ENCODE data around the gene NCOR2. TPM values are rescaled to one million over a fixed set of nuclear protein-coding genes. Genes with fewer than 3 reads are reported as not detected.

The NCOR2 gene
- total RNA-seq, 1 experiment from 2014 or later, result 36.1 TPM

DNA sequence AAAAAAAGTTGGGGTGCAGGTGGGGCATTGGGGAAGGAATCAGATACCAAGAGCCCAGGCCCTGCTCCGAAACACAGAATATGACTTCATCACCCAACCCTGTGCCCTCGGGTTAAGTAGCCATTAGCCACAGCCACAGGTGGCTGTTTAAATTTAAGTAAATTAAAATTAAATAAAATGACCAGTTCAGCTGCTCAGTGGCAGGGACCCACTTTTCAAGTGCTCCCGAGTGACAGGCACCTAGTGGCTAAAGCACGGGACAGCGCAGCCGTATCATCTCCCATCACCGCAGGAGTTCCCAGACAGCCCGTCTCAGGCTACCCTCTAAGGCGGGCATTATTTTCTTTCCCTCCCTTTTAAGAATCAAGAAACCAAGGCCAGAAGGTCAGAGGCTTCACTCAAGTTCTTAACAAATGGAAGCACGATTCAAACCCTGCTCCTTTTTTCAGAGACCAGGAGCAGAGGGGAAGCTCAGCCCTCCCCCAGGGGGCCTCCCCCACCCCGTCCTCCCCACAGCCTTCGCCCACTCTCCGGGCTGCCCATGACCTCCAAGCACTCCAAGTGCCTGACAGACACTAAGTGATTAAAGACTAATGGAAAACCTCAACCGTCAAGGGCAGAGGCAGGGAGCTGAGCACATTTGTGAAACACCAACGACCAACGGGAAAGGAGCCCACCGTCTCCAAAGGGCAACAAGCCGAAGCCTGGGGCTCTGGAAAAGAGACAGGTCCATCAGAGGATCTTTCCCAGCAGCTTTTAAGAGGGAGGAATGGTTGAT is 5.2 kb downstream of the NCOR2 start:
- DNase-seq (ENCODE audit: extremely low read depth, low read depth), result no peak

DNA sequence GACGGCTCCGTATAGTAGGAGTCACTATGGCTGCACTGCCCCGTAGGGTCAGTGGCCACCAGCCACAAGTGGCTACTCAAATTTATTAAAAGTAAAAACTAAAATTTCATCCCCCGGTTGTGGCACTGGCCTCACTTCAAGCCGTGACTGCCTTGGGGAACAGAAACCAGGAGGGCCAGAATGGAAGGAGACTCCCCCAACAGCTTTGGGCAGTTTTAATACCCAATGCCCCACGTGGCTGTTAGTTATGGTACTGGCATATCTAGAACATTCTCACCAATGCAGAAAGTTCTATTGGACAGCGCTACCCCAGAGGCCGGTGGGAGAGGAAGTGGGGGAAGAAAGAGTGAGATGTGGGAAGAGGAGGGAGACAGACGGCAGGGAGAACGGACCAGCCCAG is 6.2 kb downstream of the NCOR2 start:
- no peak for DNase-seq (ENCODE audit: extremely low read depth, low read depth)

DNA sequence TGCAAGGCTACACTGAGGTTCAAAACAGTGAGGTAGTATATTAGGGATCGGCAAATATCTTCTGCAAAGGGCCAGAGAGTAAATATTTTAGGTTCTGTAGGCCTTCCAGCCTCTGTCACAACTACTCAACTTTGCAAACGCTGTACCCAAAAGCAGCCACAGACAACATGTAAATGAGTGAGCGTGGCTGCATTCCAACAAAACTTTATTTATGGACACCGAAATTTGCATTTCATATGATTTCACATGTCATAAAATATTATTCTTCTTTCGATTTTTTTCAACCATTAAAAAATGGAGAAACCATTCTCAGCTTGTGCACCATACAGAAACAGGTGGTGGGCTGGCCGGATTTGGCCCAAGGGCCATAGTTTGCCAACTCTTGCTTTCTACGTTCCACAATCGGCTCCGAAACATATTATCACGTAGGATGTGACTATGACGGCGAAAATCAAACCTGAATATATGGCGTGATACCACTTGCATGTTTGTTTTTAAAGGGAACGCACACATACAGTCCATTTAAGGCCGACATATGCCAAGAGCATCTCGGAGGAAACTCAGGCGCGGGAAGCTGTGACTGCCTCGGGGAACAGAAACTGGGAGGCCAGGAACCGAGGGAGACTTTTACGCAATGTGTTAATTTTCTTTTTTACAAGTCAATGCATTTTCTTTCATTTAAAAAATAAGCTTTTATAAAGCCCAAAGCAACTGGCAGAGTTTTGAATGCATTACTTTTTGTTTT is 7.1 kb downstream of the NCOR2 start:
- no peak for DNase-seq (ENCODE audit: extremely low read depth, low read depth)

DNA sequence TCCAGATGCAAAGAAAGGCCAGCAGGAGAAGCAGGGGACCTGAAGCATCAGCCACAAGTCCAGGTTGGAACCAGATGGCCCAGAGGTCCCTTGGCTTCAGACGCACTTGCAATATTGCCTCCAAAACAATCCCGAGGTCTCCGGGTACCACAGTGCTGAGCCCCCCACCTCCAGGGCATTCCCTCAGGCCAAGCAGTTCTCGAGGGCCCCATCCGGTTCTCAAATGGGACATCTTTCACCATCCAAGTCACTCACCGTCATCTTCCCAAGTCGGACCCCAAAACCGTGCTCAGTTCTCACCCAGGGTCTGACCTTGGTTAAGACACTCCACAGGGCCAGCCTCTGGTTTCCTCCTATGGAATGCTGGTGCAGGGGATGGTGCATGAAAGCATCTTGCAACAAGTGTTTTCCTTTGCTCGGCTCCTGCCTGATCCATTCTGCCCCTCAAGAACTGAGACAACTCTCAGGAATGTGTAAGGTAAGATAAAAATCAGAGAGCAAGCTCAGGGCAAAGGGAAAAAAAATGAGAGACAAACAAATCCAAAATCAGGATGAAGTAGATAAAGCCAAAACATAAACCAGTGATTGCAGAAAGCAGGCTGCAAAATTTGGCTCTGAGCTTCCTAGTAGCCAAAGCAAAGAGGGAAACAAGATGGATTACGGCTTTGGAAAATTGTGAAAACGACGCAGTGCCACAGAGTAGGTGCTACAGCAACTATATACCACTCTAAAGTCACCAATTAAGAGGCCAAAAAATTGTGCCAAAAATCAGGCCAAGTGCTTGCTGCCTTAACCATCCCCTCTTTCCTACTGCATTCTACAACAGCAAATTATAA is 8.0 kb downstream of the NCOR2 start:
- no peak for DNase-seq (ENCODE audit: extremely low read depth, low read depth)

DNA sequence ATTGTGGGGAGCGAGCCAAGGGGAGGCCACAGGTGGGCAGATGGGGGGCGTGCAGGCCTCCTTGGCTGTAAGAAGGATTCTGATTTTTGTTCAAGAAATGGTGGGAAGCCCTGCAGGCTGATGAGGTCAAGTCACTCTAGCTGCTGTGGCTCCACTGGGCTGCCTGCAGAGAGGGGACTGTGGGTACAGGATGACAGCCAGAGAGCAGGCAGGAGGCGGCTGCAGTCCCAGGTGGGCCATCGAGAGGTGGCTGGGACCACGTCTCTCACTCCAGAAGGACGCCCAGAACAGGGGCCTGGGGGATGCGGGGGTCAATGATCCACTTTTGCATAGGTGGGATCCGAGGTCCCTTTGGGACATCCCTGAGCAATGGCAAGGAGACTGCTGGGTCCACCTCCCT is 9.1 kb downstream of the NCOR2 start:
- no peak for DNase-seq (ENCODE audit: extremely low read depth, low read depth)

DNA sequence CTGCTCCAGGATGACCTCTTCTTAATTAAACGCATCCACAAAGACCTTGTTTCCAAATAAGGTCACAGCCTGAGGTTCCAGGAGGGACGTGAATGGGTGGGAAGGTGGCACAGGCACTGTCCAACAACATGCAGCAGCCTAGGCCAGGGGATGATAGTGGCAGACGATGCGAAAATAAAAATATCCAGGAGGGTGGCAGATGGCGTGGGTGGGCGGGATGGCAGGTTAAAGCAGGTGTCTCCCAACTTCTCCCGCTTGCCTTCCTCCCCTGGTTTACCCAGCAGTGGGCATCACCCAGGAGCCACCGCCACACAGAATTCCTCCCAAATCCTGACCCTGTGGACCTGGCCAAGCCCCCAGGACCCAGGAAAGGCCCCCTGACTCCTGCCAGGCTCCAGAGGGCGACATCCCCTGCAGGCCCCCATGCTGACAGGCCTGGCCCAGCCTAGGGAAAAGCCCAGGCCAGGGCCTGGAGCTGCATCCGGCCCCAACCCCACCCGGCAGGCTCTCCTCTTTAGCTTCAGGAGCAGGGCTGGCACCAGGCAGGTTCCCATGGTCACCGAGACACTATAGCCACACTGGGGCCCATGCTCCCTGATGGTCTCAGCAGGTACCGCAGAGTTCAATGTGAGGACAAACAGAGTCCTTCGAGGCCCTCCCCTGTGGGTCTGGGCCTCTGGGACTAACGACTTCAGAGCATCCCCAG is 9.7 kb downstream of the NCOR2 start:
- no peak for DNase-seq (ENCODE audit: extremely low read depth, low read depth)

DNA sequence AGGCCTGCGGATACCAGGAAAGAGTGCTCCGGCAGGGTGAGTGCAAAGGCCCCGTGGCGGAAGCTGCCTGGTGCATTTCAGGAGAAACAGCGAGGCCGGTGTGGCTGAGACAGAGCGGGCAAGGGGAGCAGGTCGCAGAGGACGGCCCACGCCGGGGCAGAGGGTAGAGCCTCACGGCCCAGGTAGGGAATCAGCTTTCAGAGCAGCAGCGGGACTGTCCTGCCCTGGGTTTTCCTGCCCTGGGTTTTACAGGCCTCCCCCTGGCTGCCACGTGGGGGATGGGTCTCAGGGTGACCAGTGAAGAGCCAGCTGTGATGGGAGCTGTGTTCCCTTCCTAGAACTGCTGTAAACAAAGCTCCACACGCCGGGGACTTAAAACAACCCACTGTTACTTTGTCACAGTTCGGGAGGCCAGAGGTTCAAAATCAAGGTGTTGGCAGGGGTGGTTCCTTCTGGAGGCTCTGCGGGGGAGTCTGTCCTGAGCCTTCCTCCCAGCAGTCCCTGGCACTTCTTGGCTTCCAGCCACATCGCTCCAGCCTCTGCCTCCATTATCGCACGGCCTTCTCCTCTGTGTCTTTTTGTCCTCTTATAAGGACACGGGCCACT is 10.4 kb downstream of the NCOR2 start:
- DNase-seq (ENCODE audit: extremely low read depth, low read depth), result no peak

DNA sequence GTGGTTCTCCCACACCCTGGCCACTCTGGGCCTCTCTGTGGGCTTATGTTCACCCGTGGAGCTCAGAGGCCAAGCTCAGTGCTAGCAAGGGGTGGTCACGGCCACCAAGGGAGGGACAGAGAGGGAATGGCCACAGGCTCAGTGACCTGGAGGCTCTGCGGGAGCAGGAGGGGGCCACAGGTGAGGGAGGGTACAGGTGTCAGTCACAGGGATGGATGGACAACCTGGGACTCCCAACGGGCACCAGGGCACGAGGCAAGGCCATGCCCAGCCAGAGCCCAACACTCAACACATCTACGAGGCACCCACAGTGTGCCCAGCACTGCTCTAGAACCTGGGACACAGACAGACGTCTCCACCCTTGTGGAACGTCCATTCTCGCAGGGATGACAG is 11.3 kb downstream of the NCOR2 start:
- DNase-seq (ENCODE audit: extremely low read depth, low read depth), result no peak

DNA sequence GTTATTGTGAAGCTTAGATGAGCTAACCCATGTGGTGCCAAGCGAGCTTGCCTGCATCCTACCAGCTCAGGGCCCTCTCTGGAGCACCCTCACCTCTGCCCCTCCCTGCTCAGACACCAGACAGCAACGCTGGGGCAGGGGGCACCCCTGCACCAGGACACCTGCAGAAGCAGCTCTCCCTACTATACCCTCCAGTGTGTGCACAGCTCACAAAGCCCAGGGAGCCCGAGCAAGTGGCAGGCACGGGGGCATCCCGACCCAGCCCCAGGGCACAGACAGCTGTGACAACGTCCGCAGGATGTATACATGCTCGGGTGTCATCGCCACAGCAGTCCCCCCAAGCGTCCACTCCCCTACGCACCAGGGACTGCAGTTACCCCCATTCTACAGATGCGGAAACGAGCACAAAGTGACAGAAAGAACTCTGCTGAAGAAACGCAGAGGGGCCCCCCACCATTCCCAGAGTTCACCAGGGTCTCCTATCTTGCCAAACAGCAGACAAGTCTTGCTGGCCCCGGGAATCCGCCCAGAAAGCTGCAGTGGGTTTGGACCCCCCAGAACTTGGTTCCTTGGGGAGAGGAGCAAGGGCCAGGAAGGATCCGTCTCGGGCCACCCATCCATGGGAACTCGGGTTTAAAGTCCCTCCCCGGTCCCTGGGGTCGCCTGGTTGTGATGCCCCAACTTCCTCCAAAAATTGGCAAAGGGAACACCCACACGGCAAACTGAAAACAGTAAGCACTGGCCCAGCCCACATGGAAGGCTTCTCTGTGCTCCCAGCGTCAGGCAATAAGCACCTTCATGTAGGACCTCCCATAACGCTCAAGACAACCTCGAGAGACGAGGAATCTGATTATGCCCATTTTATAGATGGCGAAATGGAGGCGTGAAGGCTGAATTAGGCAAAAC is 12.0 kb downstream of the NCOR2 start:
- no peak for DNase-seq (ENCODE audit: extremely low read depth, low read depth)

DNA sequence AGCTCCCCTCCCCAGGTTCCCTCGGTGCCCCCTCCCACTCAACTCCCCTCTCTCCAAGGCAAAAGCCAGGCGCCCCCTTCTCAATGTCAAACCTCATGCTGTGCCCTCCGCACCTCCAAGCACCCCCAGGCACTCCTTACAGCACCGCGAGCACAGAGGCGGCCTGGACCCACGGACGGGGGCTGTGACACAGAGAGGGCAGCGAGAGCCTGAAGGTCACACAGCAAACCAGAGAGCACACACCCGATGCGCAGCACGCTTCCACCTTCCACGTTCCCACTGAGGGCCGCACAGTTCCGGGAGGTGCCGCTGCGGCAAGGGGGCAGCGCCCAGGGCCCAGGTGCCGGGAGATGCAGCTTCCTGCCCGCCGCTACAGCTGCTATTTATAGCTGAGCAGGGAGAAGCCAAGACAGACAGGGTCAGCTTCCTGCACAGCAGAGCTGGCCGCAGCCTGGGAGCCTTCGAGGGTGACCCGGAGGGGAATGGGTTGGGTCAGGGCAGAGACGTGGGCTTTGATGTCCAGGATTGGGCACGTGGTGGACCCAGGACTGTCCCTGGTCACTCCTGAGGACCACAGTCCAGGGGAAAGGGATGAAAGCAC is 12.9 kb downstream of the NCOR2 start:
- no peak for DNase-seq (ENCODE audit: extremely low read depth, low read depth)

DNA sequence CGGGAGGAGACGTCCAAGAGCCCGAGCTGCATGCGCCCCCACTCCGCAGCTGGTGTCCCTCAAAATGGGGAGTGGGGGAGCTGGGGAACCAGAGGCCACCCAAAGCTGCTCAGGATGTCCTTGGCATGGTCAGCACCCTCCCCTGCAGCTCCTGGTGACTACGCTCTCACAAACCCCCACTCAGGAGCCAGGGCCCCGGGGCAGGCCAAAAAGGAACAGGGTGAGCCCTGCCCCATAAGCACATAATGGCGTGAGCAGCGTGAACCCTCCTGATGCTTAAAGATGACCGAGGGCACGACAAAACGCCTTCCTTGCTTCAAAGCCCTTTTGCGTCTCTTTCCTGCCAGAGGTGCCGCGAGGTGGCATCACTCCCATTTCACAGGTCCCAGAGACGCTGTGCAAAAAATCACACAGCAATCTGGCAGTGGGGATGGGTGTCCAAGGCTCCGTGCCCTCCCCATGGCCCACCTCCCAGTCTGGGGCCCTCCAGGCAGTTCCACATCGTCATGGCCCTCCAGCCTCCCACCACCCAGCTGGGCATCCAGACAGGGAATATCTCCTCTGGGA is 13.5 kb downstream of the NCOR2 start:
- DNase-seq (ENCODE audit: extremely low read depth, low read depth), result no peak

DNA sequence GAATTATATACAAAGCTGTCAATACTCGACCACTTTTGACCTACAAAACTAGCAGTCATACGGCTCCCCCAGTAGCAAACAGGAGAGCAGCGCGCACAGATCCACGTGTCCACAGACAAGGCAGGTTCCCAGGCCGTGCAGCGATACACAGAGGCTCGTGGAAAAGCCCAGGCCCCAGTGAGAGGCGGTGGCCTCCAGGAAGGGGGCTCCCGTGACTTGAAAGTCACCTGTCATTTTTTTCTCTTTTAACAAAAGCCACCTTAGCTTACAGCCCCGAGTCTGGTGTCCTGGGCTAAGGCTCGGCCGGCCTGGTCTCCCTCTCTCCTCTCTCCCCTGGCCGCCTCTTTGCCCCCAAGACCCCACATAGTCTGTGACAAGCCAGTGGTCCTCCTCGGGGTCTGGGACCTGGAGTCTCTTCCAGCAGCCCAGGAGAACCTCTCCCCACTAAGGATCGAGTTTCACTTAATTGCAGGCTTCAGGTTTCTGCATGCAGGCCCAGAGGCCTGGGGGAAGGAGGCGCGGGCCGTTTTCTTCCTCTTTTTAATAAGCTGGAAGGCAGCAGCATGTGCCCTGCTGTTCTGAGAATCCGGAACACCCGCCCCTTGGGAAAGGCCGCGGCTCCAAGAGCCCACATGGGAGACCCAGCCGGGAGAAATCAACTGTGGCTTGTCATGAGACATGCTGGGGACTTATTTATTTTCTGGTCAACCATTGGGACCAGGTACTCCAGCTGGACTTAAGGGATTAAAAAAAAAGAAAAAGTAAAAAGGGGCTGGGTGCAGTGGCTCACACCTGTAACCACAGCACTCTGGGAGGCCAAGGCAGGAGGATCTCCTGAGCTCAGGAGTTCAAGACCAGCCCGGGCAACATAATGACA is 15.9 kb downstream of the NCOR2 start:
- DNase-seq (ENCODE audit: extremely low read depth, low read depth), result no peak

DNA sequence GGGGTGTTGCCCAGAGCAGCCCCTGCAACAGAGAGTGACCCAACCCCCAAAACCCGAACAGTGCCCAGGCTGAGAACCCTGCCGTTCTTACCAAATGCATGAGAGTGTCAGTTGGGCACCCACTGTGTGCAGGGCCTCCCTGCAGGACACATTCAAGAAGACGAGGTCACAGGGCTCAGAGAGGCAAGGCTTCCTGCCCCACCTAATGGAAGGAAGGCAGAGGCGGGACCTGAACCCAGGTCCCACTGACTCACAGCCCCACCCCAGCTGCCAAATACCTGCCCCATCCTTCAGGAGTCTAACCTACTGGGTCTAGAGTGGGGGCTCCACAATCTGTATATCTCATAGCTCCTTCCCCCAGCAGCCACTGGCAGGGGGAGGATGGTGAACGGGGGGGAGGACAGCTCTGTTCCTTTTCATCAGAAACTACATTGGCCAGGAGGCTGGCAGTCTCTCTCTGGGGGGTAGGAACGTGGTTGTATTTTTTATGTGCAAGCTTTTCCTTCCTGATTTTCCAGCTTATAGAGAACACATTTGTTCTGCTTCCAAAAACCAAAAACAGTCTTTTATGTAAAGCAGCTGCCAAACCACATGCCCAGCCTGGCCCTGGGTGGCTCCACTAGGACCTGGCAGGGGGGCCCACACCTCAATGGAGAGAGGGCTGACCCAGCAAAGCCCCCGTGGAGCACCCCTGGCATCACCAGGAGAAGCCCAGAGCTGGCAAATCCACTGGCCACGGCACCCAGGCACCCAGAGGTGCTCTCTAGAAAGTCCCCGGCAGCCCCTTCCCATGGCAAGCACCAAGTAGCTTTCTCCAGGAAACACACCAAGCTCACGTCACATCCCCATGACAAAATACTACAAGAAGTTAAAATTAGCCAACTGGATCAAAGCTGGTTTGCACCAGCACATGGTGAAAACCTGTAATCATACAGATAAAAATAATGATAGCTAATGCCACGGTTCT is 17.0 kb downstream of the NCOR2 start:
- no peak for DNase-seq (ENCODE audit: extremely low read depth, low read depth)

DNA sequence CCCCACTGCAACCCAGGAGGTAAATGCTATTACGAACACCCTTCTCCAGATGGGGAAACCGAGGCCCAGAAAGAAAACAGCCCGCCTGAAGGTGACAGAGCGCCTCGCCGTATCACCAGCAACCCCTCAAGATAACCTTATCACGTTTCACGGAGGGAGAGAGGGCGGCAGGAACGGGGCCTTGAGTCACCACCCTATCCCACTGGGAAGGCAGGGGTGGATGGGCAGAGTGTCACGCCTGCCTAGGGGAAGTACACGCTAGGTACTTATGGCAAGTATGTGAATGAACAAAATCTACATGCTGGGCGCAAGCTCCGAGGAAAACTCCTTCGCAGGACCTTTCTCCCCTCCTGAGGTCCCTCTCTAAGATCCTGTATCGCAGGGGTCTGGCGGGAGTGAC is 17.8 kb downstream of the NCOR2 start:
- DNase-seq (ENCODE audit: extremely low read depth, low read depth), result no peak

DNA sequence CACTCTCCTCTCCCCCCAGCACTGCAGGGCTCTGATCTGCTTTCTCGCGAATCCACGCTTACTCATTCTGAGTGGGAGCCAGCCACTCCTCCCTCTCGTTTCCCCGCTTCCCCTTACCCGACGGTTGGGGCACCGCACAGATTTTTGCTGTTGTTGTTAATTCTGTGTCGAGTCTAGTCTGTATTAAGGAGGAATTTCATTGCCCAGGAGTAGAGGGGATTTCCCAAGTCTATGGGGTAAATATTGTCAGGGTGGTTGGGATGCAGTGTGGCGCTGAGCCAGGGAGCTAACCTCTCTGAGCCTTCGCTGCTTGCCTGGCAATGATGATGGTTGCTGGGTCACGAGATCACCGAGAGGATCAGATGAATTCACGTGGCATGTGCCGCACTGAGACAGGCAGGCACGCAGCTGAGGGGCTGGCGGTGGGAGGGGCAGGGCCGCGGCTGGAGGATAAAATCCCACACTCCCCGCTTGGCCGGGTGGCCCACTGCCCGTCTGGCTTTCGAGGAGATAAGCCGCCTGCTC is 18.5 kb downstream of the NCOR2 start:
- no peak for DNase-seq (ENCODE audit: extremely low read depth, low read depth)

DNA sequence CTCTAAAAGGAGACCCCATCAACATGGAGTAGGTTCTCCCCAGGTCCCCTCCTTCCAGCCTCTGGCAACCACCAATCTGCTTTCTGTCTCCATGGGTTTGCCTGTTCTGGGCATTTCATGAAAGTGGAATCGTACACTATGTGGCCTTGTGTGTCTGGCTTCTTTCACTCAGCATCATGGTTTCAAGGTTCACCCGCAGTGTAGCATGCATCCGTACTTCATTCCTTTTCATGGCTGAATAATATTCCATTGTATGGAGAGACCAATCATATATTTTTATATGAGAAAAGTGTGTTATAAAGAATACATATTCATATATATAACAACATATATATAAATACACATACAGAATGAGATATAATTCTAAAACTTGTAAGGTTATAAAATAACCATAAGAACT is 19.8 kb downstream of the NCOR2 start:
- DNase-seq (ENCODE audit: extremely low read depth, low read depth), result no peak

Data from NCI-H460 (cell line).